Measurements from ENCODE around the gene C1orf210. TPM values are rescaled to one million over a fixed set of nuclear protein-coding genes. Genes with fewer than 3 reads are reported as not detected.

C1orf210 gene
- total RNA-seq, 1 donor from 2014 or later: 6.6 TPM

- Histone ChIP-seq H3K4me3 (ENCODE audit: low read depth, low read length) (no peak overlapping the region), H3K36me3 (ENCODE audit: control insufficient read depth, insufficient read depth, low read length) (no peaks in the 10 kb centered on the region), H3K27me3 (ENCODE audit: control insufficient read depth, insufficient read depth, low read length) (no peaks in the 10 kb centered on the region)
- TF ChIP-seq CTCF (IDR thresholded peaks at IDR 0.05; ENCODE audit: insufficient read depth, low read length, poor library complexity, severe bottlenecking): no peak
- no peak for DNase-seq (ENCODE audit: low read depth)
Observed at GRCh38 chr1:43325381-43325780, 40.0 kb upstream of the C1orf210 start.

- no peak for TF ChIP-seq CTCF (IDR thresholded peaks at IDR 0.05; ENCODE audit: insufficient read depth, low read length, poor library complexity, severe bottlenecking)
- Histone ChIP-seq H3K27me3 (ENCODE audit: control insufficient read depth, insufficient read depth, low read length) (no peaks in the 10 kb centered on the region), H3K36me3 (ENCODE audit: control insufficient read depth, insufficient read depth, low read length) (no peaks in the 10 kb centered on the region), H3K4me3 (ENCODE audit: low read depth, low read length) (no peak overlapping the region)
- no peak for DNase-seq (ENCODE audit: low read depth)
Observed at GRCh38 chr1:43324810-43325209, 39.4 kb upstream of the C1orf210 start.

- no peak for TF ChIP-seq CTCF (IDR thresholded peaks at IDR 0.05; ENCODE audit: insufficient read depth, low read length, poor library complexity, severe bottlenecking)
- Histone ChIP-seq H3K36me3 (ENCODE audit: control insufficient read depth, insufficient read depth, low read length) (no peaks in the 10 kb centered on the region), H3K4me3 (ENCODE audit: low read depth, low read length) (no peak overlapping the region), H3K27me3 (ENCODE audit: control insufficient read depth, insufficient read depth, low read length) (no peaks in the 10 kb centered on the region)
- no peak for DNase-seq (ENCODE audit: low read depth)
Observed at GRCh38 chr1:43322506-43322905, 37.1 kb upstream of the C1orf210 start.

GRCh38 chr1:43321331-43321891, 36.0 kb upstream of the C1orf210 start:
- Histone ChIP-seq H3K27me3 (ENCODE audit: control insufficient read depth, insufficient read depth, low read length) (peaks cover 2% of the 10 kb centered on the region), H3K36me3 (ENCODE audit: control insufficient read depth, insufficient read depth, low read length) (no peaks in the 10 kb centered on the region), H3K4me3 (ENCODE audit: low read depth, low read length) (no peak overlapping the region)
- DNase-seq (ENCODE audit: low read depth): no peak
- no peak for TF ChIP-seq CTCF (IDR thresholded peaks at IDR 0.05; ENCODE audit: insufficient read depth, low read length, poor library complexity, severe bottlenecking)

GRCh38 chr1:43319766-43320165, 34.4 kb upstream of the C1orf210 start:
- Histone ChIP-seq H3K36me3 (ENCODE audit: control insufficient read depth, insufficient read depth, low read length) (no peaks in the 10 kb centered on the region), H3K4me3 (ENCODE audit: low read depth, low read length) (no peak overlapping the region), H3K27me3 (ENCODE audit: control insufficient read depth, insufficient read depth, low read length) (peaks cover 2% of the 10 kb centered on the region)
- no peak for TF ChIP-seq CTCF (IDR thresholded peaks at IDR 0.05; ENCODE audit: insufficient read depth, low read length, poor library complexity, severe bottlenecking)
- no peak for DNase-seq (ENCODE audit: low read depth)

GRCh38 chr1:43319288-43319687, 33.9 kb upstream of the C1orf210 start:
- no peaks in the 10 kb centered on the region for H3K36me3 ChIP-seq (ENCODE audit: control insufficient read depth, insufficient read depth, low read length)

More at GRCh38 chr1:43319288-43319687, 33.9 kb upstream of the C1orf210 start:
- TF ChIP-seq CTCF (IDR thresholded peaks at IDR 0.05; ENCODE audit: insufficient read depth, low read length, poor library complexity, severe bottlenecking): no peak
- no peak for DNase-seq (ENCODE audit: low read depth)
- H3K4me3 ChIP-seq (ENCODE audit: low read depth, low read length): no peak overlapping the region
- peaks cover 2% of the 10 kb centered on the region for H3K27me3 ChIP-seq (ENCODE audit: control insufficient read depth, insufficient read depth, low read length)

All from kidney epithelial cell (primary cell).